PFSK-1 (cell line): ENCODE results near the gene HESX1.

ENCODE experiments used
- FOXP2 ChIP-seq: optimal IDR thresholded peaks from 2 replicates; pipeline ENCODE3; 2011; ENCODE audit warnings: borderline replicate concordance, control low read depth, inconsistent platforms; ENCODE audit not compliant: insufficient read depth; ENCODE audit errors: extremely low read length, extremely low read depth
- POLR2AphosphoS5 ChIP-seq: IDR thresholded peaks from 2 replicates; pipeline ENCODE4 v1.6.1; 2012; ENCODE audit warnings: low read depth, mild to moderate bottlenecking, control low read depth, low read length, moderate library complexity
- REST ChIP-seq, 2 experiments: IDR thresholded peaks; 2 replicates each; pipeline versions ENCODE4 v1.6.1 to v1.8.0; 2011 to 2012; ENCODE audit warnings: low read depth in 2 of 2, low read length in 2 of 2, control low read depth in 1 of 2, inconsistent platforms in 1 of 2, mild to moderate bottlenecking in 1 of 2, moderate library complexity in 1 of 2; ENCODE audit not compliant: insufficient read depth in 1 of 2
- SIN3A ChIP-seq: IDR thresholded peaks from 2 replicates; pipeline ENCODE4 v1.6.1; 2012; ENCODE audit warnings: mild to moderate bottlenecking, low read length, moderate library complexity, borderline replicate concordance; ENCODE audit not compliant: insufficient read depth
- TAF1 ChIP-seq: IDR thresholded peaks from 2 replicates; pipeline ENCODE4 v1.6.1; 2012; ENCODE audit warnings: low read length, control low read depth, borderline replicate concordance; ENCODE audit not compliant: insufficient read depth

Gene HESX1

GRCh38 chr3:57221883-57222282 is 22.1 kb upstream of the HESX1 start:
- TF ChIP-seq TAF1: no peak
- no peak for TF ChIP-seq FOXP2
- TF ChIP-seq REST (IDR thresholded peaks at IDR 0.05; ENCODE audit: insufficient read depth in 1 of 2, low read depth in 2 of 2, low read length in 2 of 2): no peak
- TF ChIP-seq SIN3A: no peak
- TF ChIP-seq POLR2AphosphoS5: no peak

- no peak for TF ChIP-seq TAF1
- no peak for TF ChIP-seq POLR2AphosphoS5
Measured at GRCh38 chr3:57206423-57206822, 6.6 kb upstream of the HESX1 start.

DNA sequence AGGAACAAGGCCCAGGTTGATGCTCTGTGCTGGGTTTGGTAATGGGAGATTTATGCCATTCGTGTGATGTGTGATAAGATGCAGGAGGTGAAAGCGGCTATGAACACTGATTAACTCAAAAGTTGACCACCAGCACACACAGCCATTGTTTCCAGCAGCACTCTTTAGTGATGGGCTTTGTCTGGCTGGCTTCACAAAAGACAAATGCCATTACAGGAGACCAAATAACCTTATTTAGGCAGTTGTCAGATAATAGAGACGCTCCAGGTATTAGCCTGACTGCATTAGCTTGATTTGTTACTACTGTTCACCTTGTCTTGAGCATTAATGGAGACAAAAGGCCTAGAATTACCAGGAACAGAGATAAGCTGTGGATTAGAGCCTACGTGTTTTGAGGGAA is 5.1 kb downstream of the HESX1 start:
- no peak for TF ChIP-seq REST (IDR thresholded peaks at IDR 0.05; ENCODE audit: insufficient read depth in 1 of 2, low read depth in 2 of 2, low read length in 2 of 2)
- no peak for TF ChIP-seq SIN3A
- TF ChIP-seq POLR2AphosphoS5: no peak
- TF ChIP-seq FOXP2: no peak

DNA sequence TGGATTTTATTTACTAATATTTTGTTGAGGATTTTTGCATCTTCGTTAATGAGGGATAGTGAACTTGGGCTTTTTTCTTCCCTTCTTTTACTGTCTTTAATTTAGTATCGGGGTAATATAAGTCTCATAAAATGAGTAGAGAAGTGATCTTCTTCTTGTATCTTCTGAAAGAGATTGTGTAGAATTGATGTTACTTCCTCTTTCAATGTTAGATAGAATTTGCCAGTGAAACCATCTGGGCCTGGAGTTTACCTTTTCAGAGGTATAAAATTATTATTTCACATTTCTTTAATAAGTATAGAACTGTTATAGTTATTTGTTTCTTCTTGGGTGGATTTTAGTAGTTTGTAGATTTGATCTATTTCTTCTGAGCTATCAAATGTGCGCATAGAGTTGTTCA is 7.8 kb downstream of the HESX1 start:
- TF ChIP-seq SIN3A: no peak
- no peak for TF ChIP-seq POLR2AphosphoS5
- no peak for TF ChIP-seq TAF1
- TF ChIP-seq REST (IDR thresholded peaks at IDR 0.05; ENCODE audit: insufficient read depth in 1 of 2, low read depth in 2 of 2, low read length in 2 of 2): no peak
- no peak for TF ChIP-seq FOXP2

- no peak for TF ChIP-seq REST (IDR thresholded peaks at IDR 0.05; ENCODE audit: insufficient read depth in 1 of 2, low read depth in 2 of 2, low read length in 2 of 2)
- no peak for TF ChIP-seq SIN3A
- no peak for TF ChIP-seq FOXP2
- no peak for TF ChIP-seq TAF1
- TF ChIP-seq POLR2AphosphoS5: no peak
Measured at GRCh38 chr3:57184526-57184925, 15.3 kb downstream of the HESX1 start.
